Right renal pelvis (tissue), 4 donors: ENCODE results near the gene PLA2G2D. TPM values are rescaled to one million over a fixed set of nuclear protein-coding genes. Genes with fewer than 3 reads are reported as not detected.
"Not testable (repeated sequence)": the region's sequence is repeated elsewhere in the genome, so short reads cannot be mapped to it uniquely, and the experiment has no call there.

Experiments
- DNase-seq, 4 donors: peaks; one replicate each; pipeline ENCODE4 v3.0.0-alpha.2; 2013; ENCODE audit warnings: low read depth in 4 of 4, low spot score in 3 of 4, missing footprints in 1 of 4
- polyA plus RNA-seq, 4 donors: library from polyadenylated mRNA; unstranded; fragments of 120-200 nt; gene quantifications; one replicate each; pipeline ENCODE4 v1.2.1, GENCODE V29; 2013; ENCODE audit not compliant: insufficient read length in 4 of 4

PLA2G2D gene
- polyA plus RNA-seq, 4 donors = 0.06 TPM; not detected in 3

DNA sequence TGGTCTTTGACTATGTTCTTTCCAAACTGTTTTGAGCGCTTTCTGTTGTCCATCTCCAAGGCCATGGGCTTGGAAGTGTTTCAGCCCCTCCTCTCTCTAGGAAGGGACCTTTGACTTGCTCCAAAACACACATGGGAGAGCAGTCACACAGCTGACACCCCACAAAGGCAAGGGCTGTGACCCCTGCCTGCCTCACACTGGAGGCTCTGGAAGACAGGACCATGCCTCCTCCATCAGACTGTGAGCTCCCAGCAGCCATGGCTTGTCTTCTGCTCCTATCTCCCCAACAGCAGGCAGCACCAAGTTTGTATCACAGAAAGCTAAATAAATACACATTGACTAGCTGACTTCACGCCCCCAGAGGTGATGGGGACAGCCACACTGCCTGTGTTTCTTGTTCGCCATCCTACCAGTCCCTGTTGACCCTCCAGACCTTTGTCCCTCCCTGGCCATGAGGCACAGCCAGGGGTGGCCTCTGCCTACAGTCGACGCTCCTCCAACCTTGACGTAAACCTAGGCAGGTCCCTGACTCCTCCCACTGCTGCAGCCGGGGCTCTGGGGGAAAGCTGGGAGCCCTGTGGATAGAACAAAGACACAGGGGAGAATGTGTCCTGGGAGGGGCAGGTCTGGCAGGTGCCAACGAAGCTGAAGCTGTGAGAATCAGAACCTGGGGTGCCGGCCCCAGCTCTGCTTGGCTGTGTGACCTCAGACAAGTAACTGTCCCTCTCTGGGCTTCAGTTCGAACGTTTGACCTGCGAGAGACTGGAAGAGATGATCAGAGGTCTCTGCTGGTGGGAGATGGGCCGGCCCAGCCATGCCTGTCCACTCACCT is 24.6 kb upstream of the PLA2G2D start:
- no peak for DNase-seq

DNA sequence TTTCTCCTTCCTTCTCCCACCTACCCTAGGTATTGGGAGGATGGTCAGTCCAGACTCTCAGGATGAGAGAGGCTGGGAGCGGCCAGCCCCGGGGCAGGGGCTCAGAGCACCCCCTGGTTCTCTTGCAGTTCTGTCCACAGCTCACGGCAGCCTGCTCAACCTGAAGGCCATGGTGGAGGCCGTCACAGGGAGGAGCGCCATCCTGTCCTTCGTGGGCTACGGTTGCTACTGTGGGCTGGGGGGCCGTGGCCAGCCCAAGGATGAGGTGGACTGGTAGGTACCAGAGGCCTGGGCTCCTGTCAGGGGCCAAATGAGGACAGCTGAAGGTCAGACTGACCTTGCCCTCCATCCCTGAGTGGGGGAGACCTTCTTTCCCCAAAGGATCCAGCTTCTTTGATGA is 24.0 kb upstream of the PLA2G2D start:
- DNase-seq = no peak

DNA sequence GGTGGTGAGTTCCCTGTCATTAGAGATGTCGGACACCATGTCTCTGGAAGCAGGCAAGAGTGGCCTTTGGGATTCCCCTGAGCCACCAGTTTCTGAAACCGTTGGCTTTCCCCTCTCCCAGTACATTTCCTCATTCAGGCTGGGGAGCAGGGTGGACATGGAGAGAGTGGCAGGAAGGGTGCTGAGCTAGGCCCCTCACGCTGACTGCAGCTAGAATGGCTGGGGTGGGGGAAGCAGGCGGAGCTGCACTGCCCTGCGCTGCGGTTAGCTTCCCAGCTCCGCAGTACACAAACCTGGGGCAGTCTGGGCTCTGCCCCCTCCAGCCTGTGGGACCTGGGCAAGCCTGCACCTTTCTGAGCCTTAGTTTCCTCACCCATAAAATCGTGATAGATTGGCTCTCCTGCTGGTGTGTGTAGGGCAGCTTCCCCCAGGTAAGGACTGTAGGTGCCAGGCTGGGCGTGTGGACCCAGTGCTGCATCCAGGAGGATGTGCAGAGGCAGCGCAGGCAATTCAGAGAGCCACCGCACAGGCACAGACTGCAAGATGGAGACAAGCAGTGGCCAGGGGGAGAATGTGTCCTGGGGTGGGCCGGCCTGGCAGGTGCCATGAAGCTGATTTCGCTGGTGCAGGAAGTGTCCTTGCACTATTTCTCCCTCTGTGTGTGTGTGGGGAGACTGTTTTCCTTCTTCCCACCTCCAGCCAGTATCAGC is 22.8 kb upstream of the PLA2G2D start:
- no peak for DNase-seq

DNA sequence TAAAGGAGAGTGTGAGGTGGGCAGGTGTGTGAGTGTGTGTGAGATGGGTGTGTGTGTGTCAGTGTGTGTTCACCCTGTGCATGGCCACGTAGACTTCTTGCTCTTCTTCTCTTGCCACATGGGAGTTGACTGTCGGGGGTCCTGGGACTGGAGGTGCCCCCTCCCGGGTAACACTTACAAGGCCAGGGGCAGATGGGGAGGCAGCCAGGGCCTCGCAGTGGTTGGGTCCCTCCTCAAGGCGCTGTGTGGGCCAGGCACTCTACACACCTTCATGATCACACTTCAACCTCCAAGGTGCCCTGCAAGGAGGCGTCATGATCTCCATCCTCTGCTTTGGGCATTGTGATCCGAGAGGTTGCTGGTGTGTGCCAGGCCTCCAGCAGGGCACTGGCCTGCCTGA is 22.1 kb upstream of the PLA2G2D start:
- DNase-seq = no peak

DNA sequence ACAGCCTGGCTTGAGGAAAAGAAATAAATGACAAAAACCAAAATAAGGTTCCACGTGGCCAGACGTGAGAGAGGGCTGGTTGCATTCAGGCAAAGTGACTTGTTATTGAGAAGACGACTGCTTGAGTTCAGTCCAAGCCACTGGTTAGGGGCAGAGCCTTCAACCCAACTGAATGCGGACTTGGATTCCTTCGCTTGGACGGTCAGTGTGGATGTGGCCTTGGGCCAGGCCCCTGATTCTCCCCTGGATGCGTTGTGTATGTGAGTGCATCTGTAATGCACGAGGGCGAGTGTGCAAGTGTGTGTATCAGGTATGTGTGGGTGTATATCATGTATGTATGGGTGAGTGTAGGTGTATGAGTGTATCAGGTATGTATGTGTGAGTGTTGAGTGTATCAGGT is 21.7 kb upstream of the PLA2G2D start:
- no peak for DNase-seq

DNA sequence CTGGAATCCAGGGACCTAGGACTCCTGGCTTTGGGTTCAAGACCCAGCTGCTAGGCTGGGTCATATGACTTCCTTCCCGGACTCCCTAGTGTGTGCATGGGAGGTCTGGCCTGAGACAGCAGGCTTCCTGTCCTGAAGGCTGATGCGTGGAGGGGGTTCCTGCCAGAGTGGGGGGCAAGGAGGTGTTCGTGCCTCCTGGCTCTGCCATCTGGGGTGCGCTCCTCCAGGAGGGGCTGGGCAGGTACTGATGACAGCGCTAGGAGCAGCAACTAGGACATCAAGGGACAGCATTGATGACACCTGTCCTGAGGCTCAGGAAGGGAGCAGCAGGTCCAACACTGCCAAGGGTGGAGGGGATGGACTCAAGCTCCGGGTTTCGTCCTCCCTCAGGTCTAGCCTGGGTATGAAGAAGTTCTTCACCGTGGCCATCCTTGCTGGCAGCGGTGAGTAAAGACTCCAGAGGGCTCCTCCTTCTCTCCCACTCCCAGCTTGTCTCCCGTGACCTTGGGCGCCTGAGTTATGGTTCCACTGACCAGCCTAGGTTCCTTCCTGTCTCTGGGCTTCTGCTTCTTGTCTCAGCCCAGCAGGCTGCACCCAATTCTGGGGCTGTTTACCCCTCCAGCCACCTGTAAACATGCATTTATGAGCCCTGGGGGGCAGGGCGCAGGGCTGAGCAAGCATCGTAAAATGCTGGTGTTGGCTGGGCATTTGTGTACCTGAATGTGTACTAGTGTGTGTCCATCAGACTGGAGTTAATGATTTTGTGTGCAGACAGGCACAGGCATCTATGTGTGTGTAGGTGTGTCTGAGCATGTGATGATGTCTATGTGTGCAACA is 20.7 kb upstream of the PLA2G2D start:
- no peak for DNase-seq

DNA sequence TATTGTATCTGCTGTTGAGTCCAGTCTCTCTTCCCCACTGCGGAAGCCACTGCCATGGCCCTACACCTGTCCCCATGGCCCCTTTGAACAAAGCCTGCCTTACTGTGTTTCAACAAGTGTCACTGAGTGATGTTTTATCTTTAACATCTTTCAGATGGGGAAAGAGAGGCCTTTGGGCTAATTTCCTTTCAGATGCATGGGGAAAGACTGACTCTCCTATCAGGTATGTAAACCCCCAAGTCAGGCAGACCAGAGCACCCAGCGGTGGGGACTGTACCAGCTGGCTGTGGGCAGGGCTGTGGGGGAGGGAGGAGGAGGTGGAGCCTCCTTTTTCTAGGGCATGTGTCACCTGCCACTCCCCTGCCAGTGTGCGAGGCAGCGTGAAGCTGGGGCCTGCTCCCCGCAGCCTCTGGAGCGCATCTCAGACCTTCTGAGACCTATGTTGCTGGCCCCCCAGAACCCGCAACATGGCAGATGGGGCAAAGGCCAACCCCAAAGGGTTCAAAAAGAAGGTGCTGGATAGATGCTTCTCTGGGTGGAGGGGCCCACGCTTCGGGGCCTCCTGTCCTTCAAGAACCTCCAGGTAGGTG is 19.7 kb upstream of the PLA2G2D start, which contains the start of gene PLA2G2F:
PLA2G2F (plus strand) TSS at position 363 of the 590 bp plus-strand sequence; CDS start at position 468, 105 bp downstream.
- no peak for DNase-seq

DNA sequence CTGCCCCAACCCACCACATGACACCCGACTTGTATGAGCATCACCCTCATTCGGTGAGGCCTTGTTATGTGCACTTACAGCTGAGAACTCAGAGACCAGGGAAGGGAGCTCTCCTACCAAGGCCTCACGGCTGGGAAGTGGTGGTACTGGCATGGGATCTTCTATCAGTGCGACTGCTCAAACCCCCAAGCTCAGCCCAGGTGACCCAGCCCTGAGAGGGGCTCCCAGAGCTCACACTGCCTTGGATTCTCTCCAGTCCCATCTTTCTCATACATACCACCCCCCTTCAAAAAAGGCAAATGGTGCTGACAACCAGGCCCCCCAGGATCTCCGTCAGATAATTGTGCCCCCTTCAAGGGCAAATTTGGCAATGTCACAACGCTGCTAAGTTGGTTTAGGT is 19.0 kb upstream of the PLA2G2D start:
- DNase-seq = no peak

DNA sequence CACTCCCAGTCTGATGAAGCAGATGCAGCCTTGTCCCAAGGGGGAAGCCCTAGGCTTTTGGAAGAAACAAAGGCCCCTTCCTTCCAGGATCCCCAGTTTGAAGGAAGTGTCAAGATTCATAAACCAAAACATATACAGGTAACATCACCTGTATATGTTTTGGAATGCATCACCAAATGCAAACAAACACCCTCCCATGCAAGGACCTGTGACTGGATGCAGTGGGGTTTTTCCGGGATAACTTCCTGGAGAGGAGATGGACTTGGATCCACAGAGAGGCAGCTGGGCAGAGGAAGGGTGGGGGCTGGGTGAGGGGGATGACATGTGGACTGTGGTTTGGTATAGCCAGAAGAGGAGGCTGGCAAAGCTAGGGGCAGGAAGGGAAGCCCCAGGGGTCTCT is 18.3 kb upstream of the PLA2G2D start:
- no peak for DNase-seq

DNA sequence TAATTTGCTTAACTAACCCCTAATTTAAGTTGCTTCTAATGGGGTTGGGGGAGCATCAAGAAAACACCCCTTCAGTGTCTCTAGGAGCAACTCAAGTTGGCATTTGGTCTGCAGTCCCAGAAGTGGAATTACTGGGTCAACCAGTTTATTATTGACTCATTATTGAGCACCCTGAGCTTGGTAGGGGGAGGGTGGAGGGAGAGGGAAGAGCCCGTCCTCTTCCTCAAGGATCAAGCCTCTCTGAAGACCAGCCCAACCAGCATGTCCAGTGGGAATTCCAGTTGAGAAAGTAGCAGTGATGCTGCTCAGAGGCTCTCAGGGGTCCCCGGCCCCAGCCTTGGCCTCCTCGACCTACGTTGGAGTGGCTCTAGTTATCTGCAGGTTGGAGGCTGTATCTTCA is 17.7 kb upstream of the PLA2G2D start:
- no peak for DNase-seq

DNA sequence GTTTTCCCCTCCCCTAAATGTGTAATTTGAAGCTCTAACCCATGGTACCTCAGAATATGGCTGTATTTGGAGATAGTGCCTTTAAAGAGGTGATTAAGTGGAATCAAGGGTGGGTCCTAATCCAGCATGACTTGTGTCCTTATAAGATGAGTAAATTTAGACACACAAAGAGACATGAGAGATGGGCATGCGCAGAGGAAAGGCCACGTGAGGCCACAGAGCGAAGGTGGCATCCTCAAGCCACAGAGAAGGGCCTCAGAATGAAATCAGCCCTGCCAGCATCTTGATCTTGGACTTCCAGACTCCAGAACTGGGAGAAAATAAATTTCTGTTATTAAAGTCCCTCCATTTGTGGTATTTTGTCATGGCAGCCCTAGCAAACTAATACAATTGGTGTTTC is 16.9 kb upstream of the PLA2G2D start:
- no peak for DNase-seq

DNA sequence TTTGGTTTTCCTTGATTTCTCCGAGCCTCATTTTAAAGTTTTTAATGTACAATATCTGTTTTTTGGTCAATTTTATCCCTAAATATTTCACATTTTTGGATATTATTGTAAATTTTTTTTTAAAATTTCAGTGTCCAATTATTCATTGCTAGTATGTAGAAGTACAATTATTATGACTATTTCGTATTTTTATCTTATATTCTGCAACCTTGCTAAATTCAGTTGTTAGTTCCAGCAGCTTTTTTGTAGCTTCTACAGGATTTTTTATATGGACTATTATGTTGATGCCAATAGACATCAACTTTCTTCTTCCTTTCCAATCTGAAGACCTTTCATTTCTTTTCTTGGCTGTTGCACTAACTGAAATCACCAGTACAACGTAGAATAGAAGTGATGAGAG is 15.7 kb upstream of the PLA2G2D start:
- no peak for DNase-seq

DNA sequence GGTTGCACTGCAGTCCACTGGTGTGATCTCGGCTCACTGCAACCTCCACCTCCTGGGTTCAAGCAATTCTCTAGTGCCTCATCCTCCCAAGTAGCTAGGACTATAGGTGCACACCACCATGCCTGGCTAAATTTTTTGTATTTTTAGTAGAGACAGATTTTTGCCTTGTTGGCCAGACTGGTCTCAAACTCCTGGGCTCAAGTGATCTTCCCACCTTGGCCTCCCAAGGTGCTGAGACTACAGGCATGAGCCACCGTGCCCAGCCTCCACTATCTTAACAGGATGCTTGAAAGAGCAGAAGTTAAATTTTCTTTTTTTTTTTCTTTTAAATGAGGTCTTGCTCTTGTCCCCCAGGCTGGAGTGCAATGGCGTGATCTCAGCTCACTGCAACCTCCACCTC is 11.2 kb upstream of the PLA2G2D start:
- DNase-seq = not testable (repeated sequence)

DNA sequence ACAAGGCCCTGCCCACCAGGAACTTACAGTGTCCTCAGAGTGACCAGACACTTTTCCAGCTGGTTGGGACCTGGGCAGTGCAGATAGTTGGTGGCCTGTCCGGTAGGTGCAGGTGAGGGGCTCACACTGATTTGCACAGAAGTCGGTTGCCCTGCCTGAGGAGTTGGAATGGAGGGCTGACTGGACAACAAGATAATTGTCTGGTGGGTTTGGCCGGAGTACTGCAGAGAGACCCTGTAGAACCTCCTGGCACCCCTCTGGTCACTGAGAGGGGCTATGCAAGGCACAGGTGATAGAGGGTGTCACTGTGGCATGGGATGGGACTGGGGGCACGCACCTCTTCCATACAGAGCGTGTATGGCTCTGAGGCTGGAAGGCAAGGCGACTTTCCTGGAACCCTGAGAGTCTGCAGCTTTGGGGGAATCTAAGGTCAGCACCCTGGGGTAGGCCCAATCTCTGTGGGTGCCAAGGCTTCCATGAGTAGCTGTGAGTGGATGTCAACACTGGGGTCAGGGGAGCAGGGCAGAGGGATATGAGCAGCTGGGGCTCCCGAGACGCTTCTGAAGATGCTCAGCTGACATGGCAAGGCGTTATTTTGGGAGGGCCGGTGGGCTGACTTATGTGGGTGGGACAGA is 7.6 kb upstream of the PLA2G2D start:
- no peak for DNase-seq

DNA sequence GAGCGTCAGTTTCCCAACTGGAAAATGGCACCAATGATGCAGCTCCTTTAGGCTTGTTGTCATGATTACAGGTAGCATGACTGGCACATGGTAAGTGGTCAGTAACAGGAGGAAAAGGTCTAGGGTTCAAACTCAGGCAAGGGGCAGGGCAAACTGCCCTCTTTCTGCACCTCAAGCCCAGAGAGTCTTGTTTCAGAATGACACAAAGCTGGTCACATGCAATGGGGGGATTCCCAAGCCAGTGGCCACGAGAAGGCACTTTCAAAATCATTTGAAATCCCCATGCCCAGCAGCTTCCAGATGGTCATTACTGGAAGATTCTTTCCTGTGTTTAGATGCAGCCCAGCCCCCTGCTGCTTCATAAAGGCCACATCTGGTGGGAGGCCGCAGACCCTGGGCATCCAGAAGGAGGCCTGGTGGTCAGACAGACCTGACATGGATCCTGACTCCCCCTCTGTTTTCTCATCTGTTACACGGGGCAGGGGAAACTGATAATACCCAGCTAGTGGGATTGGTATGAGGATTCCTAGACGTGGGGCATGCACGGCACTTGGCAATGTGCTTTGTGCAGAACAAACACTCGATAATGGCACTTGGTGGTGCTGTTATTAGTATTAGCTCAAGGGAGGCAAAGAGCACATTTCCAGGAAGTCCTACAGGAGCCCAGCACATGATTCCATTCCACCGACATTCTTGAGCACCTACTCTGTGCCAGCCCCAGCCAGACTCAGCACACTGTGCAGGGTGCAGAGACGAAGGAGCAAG is 6.9 kb upstream of the PLA2G2D start:
- DNase-seq = no peak

DNA sequence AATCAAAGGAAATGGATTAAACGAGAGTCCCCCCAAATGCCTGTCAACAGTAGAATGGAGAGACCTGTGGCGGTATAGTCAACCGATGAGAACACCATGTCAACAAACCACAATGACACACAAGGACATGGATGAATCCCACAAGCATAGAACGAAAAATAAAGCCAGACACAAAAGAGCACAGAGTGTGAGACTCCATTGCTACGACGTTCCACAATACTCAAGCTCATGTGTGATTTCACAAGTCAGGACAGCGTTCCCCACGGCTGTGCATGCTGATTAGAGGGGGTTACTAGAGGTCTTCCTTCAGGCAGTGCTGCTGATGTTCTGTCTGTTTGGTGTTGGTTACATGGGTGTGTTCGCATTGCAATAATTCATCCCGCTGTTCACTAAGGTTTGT is 5.8 kb upstream of the PLA2G2D start:
- no peak for DNase-seq

DNA sequence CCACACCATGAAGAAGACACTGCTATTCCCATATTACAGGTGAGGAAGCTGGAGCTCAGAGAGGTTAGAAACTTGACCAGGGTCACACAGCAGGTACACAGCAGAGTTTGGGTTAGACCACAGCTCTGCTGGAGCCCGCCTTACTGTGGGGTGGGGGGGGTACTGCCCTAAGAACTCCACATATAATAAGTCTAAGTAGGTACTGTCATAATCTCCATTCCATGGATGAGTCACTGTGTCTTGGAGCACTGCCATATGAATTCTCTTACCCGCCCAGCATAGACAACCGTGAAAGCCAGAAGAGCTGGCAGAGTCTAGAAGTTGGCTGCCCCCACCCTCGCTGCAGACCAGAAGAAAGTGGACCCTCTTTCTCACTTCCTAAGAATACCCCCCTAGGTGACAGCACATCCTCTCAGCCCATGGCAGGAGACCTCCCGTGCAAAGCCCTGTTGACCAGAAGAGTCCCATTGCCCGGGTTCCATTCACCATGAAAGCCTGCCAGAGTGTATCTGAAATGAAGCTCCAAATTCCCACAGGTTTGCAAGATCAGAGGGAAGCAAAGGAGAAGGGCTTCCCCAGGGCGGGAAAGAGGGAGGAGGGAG is 5.2 kb upstream of the PLA2G2D start:
- DNase-seq = no peak

DNA sequence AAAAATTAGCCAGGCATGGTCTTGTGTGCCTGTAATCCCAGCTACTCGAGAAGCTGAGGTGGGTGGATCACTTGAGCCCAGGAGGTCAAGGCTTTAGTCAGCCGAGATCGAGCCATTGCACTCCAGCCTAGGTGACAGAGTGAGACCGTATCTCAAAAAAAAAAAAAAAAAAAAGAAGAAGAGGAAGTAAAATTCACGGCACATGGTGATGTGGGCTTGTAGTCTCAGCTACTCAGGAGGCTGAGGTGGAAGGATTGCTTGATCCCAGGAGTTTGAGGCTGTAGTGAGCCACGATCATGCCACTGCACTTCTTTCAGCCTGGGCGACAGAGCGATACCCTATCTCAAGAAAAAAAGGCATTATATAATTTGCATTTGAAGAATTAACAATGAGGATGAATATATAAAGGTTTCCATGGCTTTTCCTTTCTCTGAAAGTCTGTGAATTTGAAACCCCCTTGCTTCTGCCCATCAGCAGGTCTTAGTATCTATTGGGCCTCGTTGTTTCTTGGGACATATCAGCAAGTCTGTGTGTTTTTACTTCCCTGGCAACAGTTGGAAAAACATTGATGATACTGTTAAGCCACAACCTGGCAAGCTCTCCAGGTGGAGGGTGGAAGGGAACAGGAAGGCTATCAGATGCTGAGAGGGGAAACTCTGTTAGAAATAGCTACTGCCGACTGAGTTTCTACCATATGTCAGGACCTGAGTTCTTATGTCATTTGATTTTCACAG is 4.6 kb upstream of the PLA2G2D start:
- DNase-seq = no peak

DNA sequence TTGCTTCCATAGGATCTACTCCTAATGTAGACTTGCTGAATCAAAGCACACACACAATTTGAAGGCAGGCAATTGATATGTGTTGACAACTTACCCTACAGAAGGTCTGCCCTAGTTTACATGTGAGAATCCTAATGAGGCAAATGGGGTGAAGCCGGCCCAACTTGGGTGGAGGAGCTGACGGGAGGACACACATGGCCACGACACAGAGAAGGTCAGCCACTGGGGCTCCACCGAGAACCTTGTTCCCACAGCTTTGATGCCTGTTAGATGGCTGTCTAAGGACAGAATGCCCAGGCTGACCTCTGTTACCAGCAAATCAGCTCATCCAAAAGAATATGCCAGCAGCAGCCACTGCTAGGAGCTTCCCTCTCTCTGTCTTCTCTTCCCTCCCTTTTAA is 1.5 kb upstream of the PLA2G2D start:
- DNase-seq = no peak
